ENCODE results near the gene SLC2A10. TPM values are rescaled to one million over a fixed set of nuclear protein-coding genes. Genes with fewer than 3 reads are reported as not detected.

Gene SLC2A10
- total and polyA plus RNA-seq, 2 donors (not counting 1 experiment from before 2014, with no cell fraction given), result 35.3 to 47.2 TPM

DNA sequence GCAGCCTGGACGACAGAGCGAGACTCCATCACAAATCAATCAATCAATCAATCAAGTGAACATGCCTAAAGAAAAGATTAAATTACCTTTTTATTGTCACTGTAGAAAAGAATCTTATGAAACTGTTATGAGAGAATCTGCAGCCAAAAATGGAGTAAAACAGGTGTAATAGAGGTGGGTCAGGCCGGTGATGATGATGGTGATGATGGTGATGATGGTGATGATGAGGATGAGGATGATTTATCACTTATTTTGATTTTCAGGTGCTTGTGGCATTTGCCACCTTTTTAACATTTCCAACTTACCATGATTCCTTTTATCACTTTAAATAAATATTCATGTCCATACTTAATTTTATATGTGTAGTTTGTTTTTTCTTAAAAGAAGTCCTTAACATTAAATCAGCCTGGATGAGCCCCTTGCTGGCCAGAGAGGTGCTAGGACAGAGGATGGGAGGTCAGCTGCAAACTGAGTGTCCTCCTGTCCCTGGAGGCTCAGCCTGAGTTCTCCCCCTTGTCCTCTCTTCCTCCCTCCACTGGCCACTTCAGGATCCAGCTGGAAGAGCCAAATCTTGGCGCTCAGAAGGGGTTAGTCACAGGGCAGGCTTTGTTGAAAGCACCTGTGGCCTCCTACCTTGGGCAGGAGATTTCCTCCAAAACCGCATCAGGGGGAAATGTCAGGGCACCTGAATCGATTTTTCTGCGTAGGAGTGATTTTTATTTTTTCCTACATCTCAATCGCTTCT, 32.6 kb downstream of the SLC2A10 start:
- Histone ChIP-seq H4K20me1 (ENCODE audit: control insufficient read depth, extremely low read depth, insufficient read depth, low read length) (no peaks in the 10 kb centered on the region), H3K4me1 (ENCODE audit: control insufficient read depth, extremely low read depth, insufficient read depth, low read length) (no peaks in the 10 kb centered on the region), H3K79me2 (ENCODE audit: control insufficient read depth, insufficient read depth, low read length) (no peaks in the 10 kb centered on the region), H3K27me3 (ENCODE audit: control insufficient read depth, insufficient read depth, low read length) (no peaks in the 10 kb centered on the region), H2AFZ (ENCODE audit: low read length) (no peak overlapping the region), H3K9ac (ENCODE audit: insufficient read depth, low read length) (no peak overlapping the region), H3K9me3 (ENCODE audit: control insufficient read depth, insufficient read depth, low read depth, low read length) (no peaks in the 10 kb centered on the region), H3K4me2 (ENCODE audit: extremely low read depth, insufficient read depth, low read length) (no peak overlapping the region), H3K27ac (ENCODE audit: insufficient read depth, low read length) (no peak overlapping the region), H3K36me3 (ENCODE audit: control insufficient read depth, insufficient read depth, low read length) (no peaks in the 10 kb centered on the region), H3K4me3 (replicated peaks in 1 of 4; ENCODE audit: control extremely low read depth in 1 of 4, insufficient read depth in 1 of 4, low read depth in 3 of 4, low read length in 4 of 4) (no peak overlapping the region)
- DNase-seq (ENCODE audit: low read depth in 2 of 2), result no peak
- TF ChIP-seq EZH2 (IDR thresholded peaks at IDR 0.05; ENCODE audit: low read length, missing control alignments), result no peak
- TF ChIP-seq, protein P1, sequence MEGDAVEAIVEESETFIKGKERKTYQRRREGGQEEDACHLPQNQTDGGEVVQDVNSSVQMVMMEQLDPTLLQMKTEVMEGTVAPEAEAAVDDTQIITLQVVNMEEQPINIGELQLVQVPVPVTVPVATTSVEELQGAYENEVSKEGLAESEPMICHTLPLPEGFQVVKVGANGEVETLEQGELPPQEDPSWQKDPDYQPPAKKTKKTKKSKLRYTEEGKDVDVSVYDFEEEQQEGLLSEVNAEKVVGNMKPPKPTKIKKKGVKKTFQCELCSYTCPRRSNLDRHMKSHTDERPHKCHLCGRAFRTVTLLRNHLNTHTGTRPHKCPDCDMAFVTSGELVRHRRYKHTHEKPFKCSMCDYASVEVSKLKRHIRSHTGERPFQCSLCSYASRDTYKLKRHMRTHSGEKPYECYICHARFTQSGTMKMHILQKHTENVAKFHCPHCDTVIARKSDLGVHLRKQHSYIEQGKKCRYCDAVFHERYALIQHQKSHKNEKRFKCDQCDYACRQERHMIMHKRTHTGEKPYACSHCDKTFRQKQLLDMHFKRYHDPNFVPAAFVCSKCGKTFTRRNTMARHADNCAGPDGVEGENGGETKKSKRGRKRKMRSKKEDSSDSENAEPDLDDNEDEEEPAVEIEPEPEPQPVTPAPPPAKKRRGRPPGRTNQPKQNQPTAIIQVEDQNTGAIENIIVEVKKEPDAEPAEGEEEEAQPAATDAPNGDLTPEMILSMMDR (conservative IDR thresholded peaks at IDR 0.05 in 1 of 2, IDR thresholded peaks at IDR 0.05 in 1 of 2; ENCODE audit: low read depth in 1 of 2, low read length in 2 of 2), result no peak

DNA sequence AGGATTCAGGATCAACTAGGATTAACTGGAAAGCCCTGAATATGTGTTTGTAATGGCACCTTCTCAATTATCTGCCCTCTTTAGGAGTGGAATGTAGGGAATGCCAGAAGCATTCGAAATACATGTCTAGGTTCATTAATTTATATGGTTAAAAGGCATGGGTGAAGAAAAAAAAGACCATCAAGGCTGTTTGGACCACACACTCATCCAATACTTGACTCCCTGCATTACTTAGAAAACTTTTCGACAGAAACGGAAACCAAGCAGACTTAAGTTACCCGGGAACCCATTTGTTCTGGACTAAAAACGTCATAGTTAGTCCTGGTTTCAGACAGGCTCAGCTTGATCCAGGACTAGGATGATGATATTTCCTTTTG, 33.2 kb downstream of the SLC2A10 start:
- no peak overlapping the region for H3K27ac ChIP-seq (ENCODE audit: insufficient read depth, low read length)
- no peaks in the 10 kb centered on the region for H3K36me3 ChIP-seq (ENCODE audit: control insufficient read depth, insufficient read depth, low read length)
- no peaks in the 10 kb centered on the region for H4K20me1 ChIP-seq (ENCODE audit: control insufficient read depth, extremely low read depth, insufficient read depth, low read length)
- peaks cover 2% of the 10 kb centered on the region for H3K4me1 ChIP-seq (ENCODE audit: control insufficient read depth, extremely low read depth, insufficient read depth, low read length)
- no peak overlapping the region for H3K4me3 ChIP-seq (replicated peaks in 1 of 4; ENCODE audit: control extremely low read depth in 1 of 4, insufficient read depth in 1 of 4, low read depth in 3 of 4, low read length in 4 of 4)
- H3K4me2 ChIP-seq (ENCODE audit: extremely low read depth, insufficient read depth, low read length), result no peak overlapping the region
- no peak for TF ChIP-seq EZH2 (IDR thresholded peaks at IDR 0.05; ENCODE audit: low read length, missing control alignments)
- H3K9me3 ChIP-seq (ENCODE audit: control insufficient read depth, insufficient read depth, low read depth, low read length), result no peaks in the 10 kb centered on the region
- H2AFZ ChIP-seq (ENCODE audit: low read length), result no peak overlapping the region
- no peak overlapping the region for H3K9ac ChIP-seq (ENCODE audit: insufficient read depth, low read length)
- DNase-seq (ENCODE audit: low read depth in 2 of 2), result no peak
- no peaks in the 10 kb centered on the region for H3K79me2 ChIP-seq (ENCODE audit: control insufficient read depth, insufficient read depth, low read length)
- no peaks in the 10 kb centered on the region for H3K27me3 ChIP-seq (ENCODE audit: control insufficient read depth, insufficient read depth, low read length)

DNA sequence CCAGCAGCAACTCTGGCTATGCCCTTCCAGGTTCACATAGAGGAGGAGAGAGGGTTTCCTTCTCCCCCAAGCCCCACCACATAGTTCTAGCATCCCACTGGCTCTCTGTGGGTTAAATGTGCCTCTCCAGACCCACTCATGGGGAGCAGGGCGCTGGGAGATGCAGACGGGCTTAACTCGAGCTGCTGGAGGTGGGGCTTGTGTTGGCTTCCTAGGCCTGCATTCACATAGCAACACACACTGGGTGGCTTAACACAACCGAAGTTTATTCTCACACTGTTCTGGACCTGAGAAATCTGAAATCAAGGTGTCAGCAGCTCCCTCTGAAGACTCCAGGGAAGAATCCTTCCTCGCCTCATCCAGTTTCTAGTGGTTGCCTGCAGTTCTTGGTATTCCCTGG, 33.6 kb downstream of the SLC2A10 start:
- Histone ChIP-seq H3K27ac (ENCODE audit: insufficient read depth, low read length) (no peak overlapping the region), H2AFZ (ENCODE audit: low read length) (no peak overlapping the region), H3K4me2 (ENCODE audit: extremely low read depth, insufficient read depth, low read length) (no peak overlapping the region), H3K4me1 (ENCODE audit: control insufficient read depth, extremely low read depth, insufficient read depth, low read length) (peaks cover 2% of the 10 kb centered on the region), H3K36me3 (ENCODE audit: control insufficient read depth, insufficient read depth, low read length) (no peaks in the 10 kb centered on the region), H4K20me1 (ENCODE audit: control insufficient read depth, extremely low read depth, insufficient read depth, low read length) (no peaks in the 10 kb centered on the region), H3K9me3 (ENCODE audit: control insufficient read depth, insufficient read depth, low read depth, low read length) (no peaks in the 10 kb centered on the region), H3K79me2 (ENCODE audit: control insufficient read depth, insufficient read depth, low read length) (no peaks in the 10 kb centered on the region), H3K9ac (ENCODE audit: insufficient read depth, low read length) (no peak overlapping the region), H3K27me3 (ENCODE audit: control insufficient read depth, insufficient read depth, low read length) (no peaks in the 10 kb centered on the region), H3K4me3 (replicated peaks in 1 of 4; ENCODE audit: control extremely low read depth in 1 of 4, insufficient read depth in 1 of 4, low read depth in 3 of 4, low read length in 4 of 4) (no peak overlapping the region)
- TF ChIP-seq, protein P1 (conservative IDR thresholded peaks at IDR 0.05 in 1 of 2, IDR thresholded peaks at IDR 0.05 in 1 of 2; ENCODE audit: low read depth in 1 of 2, low read length in 2 of 2), result no peak
- no peak for TF ChIP-seq EZH2 (IDR thresholded peaks at IDR 0.05; ENCODE audit: low read length, missing control alignments)
- no peak for DNase-seq (ENCODE audit: low read depth in 2 of 2)
